H9 (cell line): Measurements from ENCODE around the gene TMEM176B. TPM values are rescaled to one million over a fixed set of nuclear protein-coding genes. Genes with fewer than 3 reads are reported as not detected.
"Not testable (repeated sequence)": the region's sequence is repeated elsewhere in the genome, so short reads cannot be mapped to it uniquely, and the experiment has no call there.

Experiments used
- DNase-seq: peaks from one replicate; pipeline ENCODE4 v3.0.0-alpha.2; 2017
- H2AFZ ChIP-seq: one replicate; pipeline ENCODE4 v1.6.1; 2013; ENCODE audit warnings: mild to moderate bottlenecking, low read length, control low read depth, moderate library complexity
- H2AK5ac ChIP-seq: 2 replicates; pipeline ENCODE4 v1.6.1; 2013; ENCODE audit warnings: low read length, control low read depth, mixed read lengths; ENCODE audit not compliant: insufficient read length
- H2BK120ac ChIP-seq: one replicate; pipeline ENCODE4 v1.6.1; 2013; ENCODE audit warnings: low read depth, mild to moderate bottlenecking, low read length, control low read depth, inconsistent platforms; ENCODE audit not compliant: poor library complexity, severe bottlenecking
- H2BK12ac ChIP-seq: 2 replicates; pipeline ENCODE4 v1.6.1; 2013; ENCODE audit warnings: low read length, control low read depth, mixed read lengths, low read depth; ENCODE audit not compliant: insufficient read length
- H2BK15ac ChIP-seq: 2 replicates; pipeline ENCODE4 v1.6.1; 2013; ENCODE audit warnings: low read depth, low read length, control low read depth
- H2BK20ac ChIP-seq: one replicate; pipeline ENCODE4 v1.6.1; 2013; ENCODE audit warnings: low read depth, mild to moderate bottlenecking, low read length, control low read depth, inconsistent platforms; ENCODE audit not compliant: poor library complexity, severe bottlenecking
- H2BK5ac ChIP-seq: 2 replicates; pipeline ENCODE4 v1.6.1; 2013; ENCODE audit warnings: low read length, control low read depth, mixed read lengths; ENCODE audit not compliant: insufficient read length
- H3K14ac ChIP-seq: 2 replicates; pipeline ENCODE4 v1.6.1; 2013; ENCODE audit warnings: low read length, control low read depth; ENCODE audit not compliant: insufficient read depth
- H3K18ac ChIP-seq: 2 replicates; pipeline ENCODE4 v1.6.1; 2013; ENCODE audit warnings: low read depth, mild to moderate bottlenecking, mixed read lengths, low read length, control low read depth; ENCODE audit not compliant: insufficient read length
- H3K23ac ChIP-seq: 2 replicates; pipeline ENCODE4 v1.6.1; 2013; ENCODE audit warnings: low read length, control low read depth, mixed read lengths, low read depth; ENCODE audit not compliant: insufficient read length
- H3K23me2 ChIP-seq: 2 replicates; pipeline ENCODE4 v1.6.1; 2013; ENCODE audit warnings: low read depth, mild to moderate bottlenecking, mixed read lengths, low read length, control low read depth; ENCODE audit not compliant: insufficient read length, poor library complexity, severe bottlenecking
- H3K27ac ChIP-seq: 2 replicates; pipeline ENCODE4 v1.5.1; 2013; ENCODE audit warnings: low read length, control low read depth, mixed read lengths, low read depth; ENCODE audit not compliant: insufficient read length
- H3K27me3 ChIP-seq: 2 replicates; pipeline ENCODE4 v1.6.1; 2013; ENCODE audit warnings: low read length, control low read depth, inconsistent platforms; ENCODE audit not compliant: insufficient read depth
- H3K4ac ChIP-seq: 2 replicates; pipeline ENCODE4 v1.6.1; 2013; ENCODE audit warnings: low read depth, mild to moderate bottlenecking, control low read depth, inconsistent platforms, low read length, moderate library complexity
- H3K4me1 ChIP-seq: 2 replicates; pipeline ENCODE4 v1.6.1; 2013; ENCODE audit warnings: low read length, control low read depth, inconsistent platforms; ENCODE audit not compliant: insufficient read depth
- H3K4me2 ChIP-seq: 2 replicates; pipeline ENCODE4 v1.6.1; 2013; ENCODE audit warnings: low read length, control low read depth, mixed read lengths; ENCODE audit not compliant: insufficient read length, insufficient read depth
- H3K56ac ChIP-seq: 2 replicates; pipeline ENCODE4 v1.6.1; 2013; ENCODE audit warnings: low read depth, mild to moderate bottlenecking, mixed read lengths, low read length, control low read depth; ENCODE audit not compliant: insufficient read length
- H3K79me1 ChIP-seq: 2 replicates; pipeline ENCODE4 v1.6.1; 2013; ENCODE audit warnings: low read depth, mild to moderate bottlenecking, moderate library complexity, low read length, control low read depth, inconsistent platforms; ENCODE audit not compliant: insufficient read depth, poor library complexity, severe bottlenecking
- H3K79me2 ChIP-seq: 2 replicates; pipeline ENCODE4 v1.6.1; 2013; ENCODE audit warnings: low read length, control low read depth, inconsistent platforms; ENCODE audit not compliant: insufficient read depth
- H3K9ac ChIP-seq: 2 replicates; pipeline ENCODE4 v1.6.1; 2013; ENCODE audit warnings: low read length, control low read depth, mixed read lengths; ENCODE audit not compliant: insufficient read length; ENCODE audit errors: extremely low read depth
- H3K9me3 ChIP-seq: one replicate; pipeline ENCODE4 v1.6.1; 2013; ENCODE audit warnings: low read depth, low read length, inconsistent platforms; ENCODE audit not compliant: control insufficient read depth
- H3T11ph ChIP-seq: one replicate; pipeline ENCODE4 v1.6.1; 2013; ENCODE audit warnings: mild to moderate bottlenecking, low read length, control low read depth, inconsistent platforms
- H4K20me1 ChIP-seq: one replicate; pipeline ENCODE4 v1.6.1; 2013; ENCODE audit not compliant: control insufficient read depth, insufficient read length, insufficient read depth
- H4K5ac ChIP-seq: 2 replicates; pipeline ENCODE4 v1.6.1; 2013; ENCODE audit warnings: low read depth, mild to moderate bottlenecking, mixed read lengths, low read length, control low read depth; ENCODE audit not compliant: insufficient read length
- H4K8ac ChIP-seq: replicated peaks from 2 replicates; pipeline ENCODE4 v1.6.1; 2013; ENCODE audit warnings: low read length, control low read depth, mixed read lengths, low read depth; ENCODE audit not compliant: insufficient read length
- H4K91ac ChIP-seq: 2 replicates; pipeline ENCODE4 v1.6.1; 2013; ENCODE audit warnings: low read depth, mild to moderate bottlenecking, moderate library complexity, mixed read lengths, low read length, control low read depth; ENCODE audit not compliant: insufficient read length
- H3K27ac Mint-ChIP-seq, 3 experiments: 2 replicates in 2 of 3; 3 replicates in 1 of 3; pipeline ENCODE4 v1.8.0; 2020 to 2021; ENCODE audit warnings: mixed read lengths in 3 of 3, mild to moderate bottlenecking in 1 of 3, moderate library complexity in 1 of 3
- H3K27me3 Mint-ChIP-seq: 2 replicates; pipeline ENCODE4 v1.8.0; 2021; ENCODE audit warnings: low read depth, mild to moderate bottlenecking, moderate library complexity, mixed read lengths
- H3K36me3 Mint-ChIP-seq, 3 experiments: 2 replicates in 2 of 3; 3 replicates in 1 of 3; pipeline ENCODE4 v1.8.0; 2020 to 2021; ENCODE audit warnings: low read depth in 3 of 3, mixed read lengths in 3 of 3; ENCODE audit not compliant: insufficient read depth in 1 of 3
- H3K4me1 Mint-ChIP-seq, 2 experiments: 2 replicates each; pipeline ENCODE4 v1.8.0; 2020; ENCODE audit warnings: mixed read lengths in 2 of 2
- H3K4me3 Mint-ChIP-seq, 2 experiments: 2 replicates in 1 of 2; 3 replicates in 1 of 2; pipeline ENCODE4 v1.8.0; 2020 to 2021; ENCODE audit warnings: mild to moderate bottlenecking in 2 of 2, mixed read lengths in 2 of 2, moderate library complexity in 1 of 2
- H3K9me3 Mint-ChIP-seq, 2 experiments: 2 replicates in 1 of 2; 3 replicates in 1 of 2; pipeline ENCODE4 v1.8.0; 2020; ENCODE audit warnings: mild to moderate bottlenecking in 2 of 2, mixed read lengths in 2 of 2, moderate library complexity in 1 of 2
- CTCF ChIP-seq: fragments of 200-600 bp; sonication (generic); conservative IDR thresholded peaks from 3 replicates; pipeline ENCODE4 v1.8.0; 2021; ENCODE audit warnings: antibody characterized with exemption, mild to moderate bottlenecking
- WGBS: extraction: QIAGEN DNeasy Blood & Tissue Kit; methylation state at CpG from one replicate; pipeline ENCODE4 v1.1.7; 2013; ENCODE audit warnings: missing lambda C conversion rate, low lambda C conversion rate, mixed read lengths; ENCODE audit not compliant: insufficient read length; ENCODE audit errors: extremely low coverage; 5-methylcytosine and 5-hydroxymethylcytosine counted together
- total RNA-seq: library from RNA; stranded (reverse); gene quantifications from 2 replicates; pipeline ENCODE4 v1.2.1, GENCODE V29; 2021

TMEM176B gene
- total RNA-seq, 1 experiment from 2014 or later = 0.85 TPM

- Histone ChIP-seq H3K79me2 (no peaks in the 10 kb centered on the region), H4K91ac (no peak overlapping the region), H3K9ac (no peak overlapping the region), H2AFZ (no peak overlapping the region), H3K56ac (no peak overlapping the region), H4K5ac (no peak overlapping the region), H3K27ac (no peak overlapping the region), H3K23me2 (no peaks in the 10 kb centered on the region), H2BK15ac (no peak overlapping the region), H2BK5ac (no peak overlapping the region), H3K4ac (no peak overlapping the region), H3K79me1 (no peaks in the 10 kb centered on the region), H3K27me3 (no peaks in the 10 kb centered on the region), H3K23ac (no peak overlapping the region), H3K9me3 (no peaks in the 10 kb centered on the region), H2BK20ac (no peak overlapping the region), H3K4me2 (no peak overlapping the region), H4K8ac (no peak overlapping the region), H4K20me1 (no peaks in the 10 kb centered on the region), H2AK5ac (no peak overlapping the region), H3K18ac (no peak overlapping the region), H3K4me1 (0 out of 2 replicates have a peak, but pooled peaks cover 3% of the 10 kb centered on the region), H3T11ph (no peak overlapping the region), H2BK120ac (no peak overlapping the region), H3K14ac (no peak overlapping the region), H2BK12ac (no peak overlapping the region)
- no peak for TF ChIP-seq CTCF
- Mint-ChIP-seq H3K27ac (peak overlapping the region in 1 of 3 experiments; percentile 59; a peak in 2 of 7 replicates), H3K4me1 (peaks cover 10 to 17% of the 10 kb centered on the region in 2 experiments), H3K9me3 (peaks cover 11 to 14% of the 10 kb centered on the region in 2 experiments; a peak in 4 of 5 replicates), H3K27me3 (peaks cover 57% of the 10 kb centered on the region), H3K36me3 (peaks cover 0 to 14% (median 0%) of the 10 kb centered on the region in 3 experiments; a peak in 3 of 7 replicates), H3K4me3 (peak overlapping the region in 1 of 2 experiments; percentile 48; a peak in 1 of 5 replicates)
- no peak for DNase-seq
- WGBS = no CpG with 5 or more reads among the region's 7 CpGs
Measured at GRCh38 chr7:150814328-150815001, 14.3 kb upstream of the TMEM176B start.

- not testable (repeated sequence) for H2BK5ac ChIP-seq, H4K5ac ChIP-seq, H3K27ac Mint-ChIP-seq, H3K18ac ChIP-seq, H3K56ac ChIP-seq, H2AK5ac ChIP-seq, H2AFZ ChIP-seq, H3K27me3 ChIP-seq, H2BK120ac ChIP-seq, H4K20me1 ChIP-seq, H3K9me3 ChIP-seq, H3K4ac ChIP-seq, H3K79me1 ChIP-seq, H2BK15ac ChIP-seq, H3K4me3 Mint-ChIP-seq, H3K4me1 Mint-ChIP-seq, H4K8ac ChIP-seq, H3K23ac ChIP-seq, H3K14ac ChIP-seq, H3K23me2 ChIP-seq, H3K4me2 ChIP-seq, H2BK20ac ChIP-seq, H3K27ac ChIP-seq, H4K91ac ChIP-seq, H3K79me2 ChIP-seq, H2BK12ac ChIP-seq, H3T11ph ChIP-seq, H3K9ac ChIP-seq, H3K4me1 ChIP-seq, DNase-seq
- no CpG with 5 or more reads among the region's 13 CpGs for WGBS
- Mint-ChIP-seq H3K9me3 (peaks cover 16 to 17% of the 10 kb centered on the region in 2 experiments), H3K36me3 (peaks cover 0 to 14% (median 7%) of the 10 kb centered on the region in 3 experiments; a peak in 3 of 7 replicates), H3K27me3 (peaks cover 72% of the 10 kb centered on the region)
Measured at GRCh38 chr7:150807616-150808438, 7.7 kb upstream of the TMEM176B start.
